ENCODE data around the gene CR1L.
"Not testable (repeated sequence)": the region's sequence is repeated elsewhere in the genome, so short reads cannot be mapped to it uniquely, and the experiment has no call there.

CR1L gene

DNA sequence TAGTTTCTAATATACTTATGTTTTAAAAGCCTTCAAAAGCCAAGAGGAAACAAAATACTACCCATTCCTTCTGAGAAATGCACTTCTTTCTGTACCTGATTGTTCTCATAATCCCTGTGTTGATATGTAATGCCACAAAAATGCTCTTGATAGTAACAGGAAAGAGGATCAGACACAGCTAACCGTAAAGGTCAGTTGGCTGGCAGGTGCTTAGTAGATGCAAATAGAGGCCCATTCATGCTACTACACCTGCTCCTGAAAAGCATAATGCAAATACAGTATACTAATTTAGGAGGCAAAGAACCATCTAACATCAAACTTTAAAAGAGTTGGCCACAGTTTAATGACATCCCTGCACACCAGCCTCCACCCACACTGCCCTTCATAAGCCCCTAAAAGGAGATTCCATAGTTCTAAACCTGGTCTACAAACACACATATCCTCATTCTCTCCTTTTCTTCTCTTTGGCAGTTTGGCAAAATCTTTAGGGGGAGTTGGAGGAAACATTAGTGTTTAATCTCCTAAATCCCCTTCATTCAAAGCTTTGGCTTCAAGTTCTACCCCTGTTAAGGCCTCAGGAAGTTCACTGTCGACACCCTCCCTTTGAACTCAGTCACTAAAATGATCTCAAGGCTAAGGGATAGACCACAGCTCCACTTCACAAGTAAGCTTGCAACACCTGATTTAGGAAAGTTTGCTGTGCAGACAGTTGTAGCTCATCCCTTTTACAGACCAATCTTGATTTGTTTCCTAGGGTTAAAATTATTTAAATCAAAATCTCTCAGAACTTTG lies 104.0 kb downstream of the CR1L start:
- TF ChIP-seq CTCF (IDR thresholded peaks at IDR 0.05; ENCODE audit: low read depth, low read length, missing control alignments): no peak
- no peak overlapping the region for H3K4me3 ChIP-seq (ENCODE audit: low read depth, low read length)
- DNase-seq (ENCODE audit: low read depth): no peak

GRCh38 chr1:207750631-207751305 lies 105.8 kb downstream of the CR1L start:
- no peak for DNase-seq (ENCODE audit: low read depth)
- TF ChIP-seq CTCF (IDR thresholded peaks at IDR 0.05; ENCODE audit: low read depth, low read length, missing control alignments): no peak
- peak overlapping the region; percentile 99 for H3K4me3 ChIP-seq (ENCODE audit: low read depth, low read length)

- peak overlapping the region; percentile 99 for H3K4me3 ChIP-seq (ENCODE audit: low read depth, low read length)
- DNase-seq (ENCODE audit: low read depth): not testable (repeated sequence)
These were observed 106.5 kb downstream of the CR1L start for GRCh38 chr1:207751463-207751789.

DNA sequence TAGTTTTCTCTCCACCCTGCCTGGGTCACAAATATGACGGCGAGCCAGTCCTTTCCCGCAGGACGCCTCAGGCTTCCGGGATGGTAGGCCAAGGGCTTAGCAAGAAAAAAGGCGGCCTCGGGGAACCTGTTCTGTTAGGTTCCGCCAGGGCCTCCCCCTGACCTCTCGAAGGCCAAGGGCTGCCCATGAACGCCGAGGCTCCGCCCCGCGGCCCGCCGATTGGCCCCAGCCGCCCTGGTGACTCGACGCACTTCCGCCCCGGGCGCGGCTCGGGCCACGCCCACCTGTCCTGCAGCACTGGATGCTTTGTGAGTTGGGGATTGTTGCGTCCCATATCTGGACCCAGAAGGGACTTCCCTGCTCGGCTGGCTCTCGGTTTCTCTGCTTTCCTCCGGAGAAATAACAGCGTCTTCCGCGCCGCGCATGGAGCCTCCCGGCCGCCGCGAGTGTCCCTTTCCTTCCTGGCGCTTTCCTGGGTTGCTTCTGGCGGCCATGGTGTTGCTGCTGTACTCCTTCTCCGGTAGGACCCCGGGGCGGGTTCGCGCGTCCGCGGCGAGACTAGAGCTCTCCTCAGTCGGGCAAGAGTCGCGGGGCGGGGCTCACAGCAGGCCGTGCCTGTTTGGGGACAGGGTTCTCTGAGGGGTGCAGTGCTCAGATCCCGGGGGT lies 107.0 kb downstream of the CR1L start, which contains the start of gene CD46:
Gene CD46 (plus strand): TSS at position 265 of the 666 bp plus-strand sequence. CDS start 159 bp downstream, at position 424.
- peak within 1 kb of the TSS; percentile 99 for H3K4me3 ChIP-seq (ENCODE audit: low read depth, low read length)
- no peak for TF ChIP-seq CTCF (IDR thresholded peaks at IDR 0.05; ENCODE audit: low read depth, low read length, missing control alignments)
- peak; percentile 80 for DNase-seq (ENCODE audit: low read depth)

DNA sequence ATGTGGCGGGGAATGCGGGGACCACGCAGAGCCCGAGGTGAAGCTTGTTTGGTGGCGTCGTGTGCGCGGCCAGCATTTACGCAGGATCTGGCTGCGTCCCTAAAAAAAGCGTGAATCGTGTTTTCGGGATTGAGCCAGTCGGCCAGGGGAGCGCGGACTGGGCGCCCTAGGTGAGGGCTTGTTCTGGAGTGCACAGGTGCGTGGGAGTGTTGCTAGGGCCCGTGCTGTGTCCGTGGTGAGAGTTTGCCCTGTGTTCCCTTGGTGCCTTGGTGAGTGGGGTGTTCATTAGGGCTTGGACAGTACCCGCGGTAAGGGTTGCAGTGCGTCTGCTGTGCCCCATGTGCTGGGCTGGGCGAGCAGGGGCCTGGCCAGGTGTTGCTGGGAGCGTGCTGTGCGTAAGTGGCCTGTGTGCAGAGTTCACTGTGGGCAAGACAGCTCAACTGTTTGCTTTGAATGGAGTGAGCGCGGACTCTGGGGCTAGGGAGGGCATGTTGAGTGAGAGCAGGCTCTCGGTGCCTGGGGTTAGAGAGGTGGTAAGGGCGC lies 107.6 kb downstream of the CR1L start:
- no peak for DNase-seq (ENCODE audit: low read depth)
- H3K4me3 ChIP-seq (ENCODE audit: low read depth, low read length): peak overlapping the region; percentile 99
- TF ChIP-seq CTCF (IDR thresholded peaks at IDR 0.05; ENCODE audit: low read depth, low read length, missing control alignments): no peak

- no peak for DNase-seq (ENCODE audit: low read depth)
- no peak for TF ChIP-seq CTCF (IDR thresholded peaks at IDR 0.05; ENCODE audit: low read depth, low read length, missing control alignments)
- H3K4me3 ChIP-seq (ENCODE audit: low read depth, low read length): peak overlapping the region; percentile 99; the same call in 1 of the 2 replicates
These were observed 108.7 kb downstream of the CR1L start for GRCh38 chr1:207753611-207754010.

DNA sequence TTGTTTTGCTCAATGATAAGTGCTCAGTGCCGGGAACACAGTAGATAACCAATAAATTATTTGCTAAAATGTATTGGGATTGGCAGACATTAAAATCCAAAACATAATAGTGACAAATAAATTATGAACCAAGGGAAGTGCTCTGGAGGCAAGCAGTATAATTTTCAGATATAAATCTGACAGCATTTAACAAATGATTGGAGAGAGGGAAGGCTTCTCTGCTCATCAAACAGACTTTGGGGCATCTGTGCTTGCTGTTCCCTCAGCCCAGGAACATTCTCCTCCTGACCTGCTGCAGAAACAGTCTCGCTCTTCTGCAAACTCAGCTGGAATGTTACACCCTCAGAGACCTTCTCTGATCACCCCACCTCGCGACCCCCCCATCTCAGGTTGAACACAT lies 109.1 kb downstream of the CR1L start:
- no peak overlapping the region; the same call in 1 of the 2 replicates for H3K4me3 ChIP-seq (ENCODE audit: low read depth, low read length)
- DNase-seq (ENCODE audit: low read depth): no peak
- no peak for TF ChIP-seq CTCF (IDR thresholded peaks at IDR 0.05; ENCODE audit: low read depth, low read length, missing control alignments)
